NAMALWA (cell line): ENCODE results near the gene HYAL1.
A peak's percentile ranks its signal among the peaks of the same experiment; 100 is the strongest.
"Not testable (repeated sequence)": the region's sequence is repeated elsewhere in the genome, so short reads cannot be mapped to it uniquely, and the experiment has no call there.

Experiments
- DNase-seq: peaks from one replicate; pipeline ENCODE4 v3.0.0-alpha.2; 2015; ENCODE audit warnings: low spot score

The HYAL1 gene

DNA sequence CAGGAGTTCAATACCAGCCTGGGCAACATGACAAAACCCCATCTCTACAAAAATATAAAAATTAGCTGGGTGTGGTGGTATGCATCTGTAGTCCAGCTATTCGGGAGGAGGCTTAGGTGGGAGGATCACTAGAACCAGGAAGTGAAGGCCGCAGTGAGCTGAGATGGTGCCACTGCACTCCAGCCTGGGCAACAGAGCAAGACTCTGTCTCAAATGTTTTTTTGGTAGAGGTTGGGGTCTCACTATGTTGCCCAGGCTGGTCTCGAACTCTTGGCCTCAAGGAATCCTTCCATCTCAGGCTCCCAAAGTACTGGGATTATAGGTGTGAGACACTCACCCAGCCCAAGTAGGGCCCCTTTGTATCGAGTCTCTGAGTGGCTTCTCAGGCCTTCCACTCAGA lies 9.3 kb downstream of the HYAL1 start:
- DNase-seq, result no peak

DNA sequence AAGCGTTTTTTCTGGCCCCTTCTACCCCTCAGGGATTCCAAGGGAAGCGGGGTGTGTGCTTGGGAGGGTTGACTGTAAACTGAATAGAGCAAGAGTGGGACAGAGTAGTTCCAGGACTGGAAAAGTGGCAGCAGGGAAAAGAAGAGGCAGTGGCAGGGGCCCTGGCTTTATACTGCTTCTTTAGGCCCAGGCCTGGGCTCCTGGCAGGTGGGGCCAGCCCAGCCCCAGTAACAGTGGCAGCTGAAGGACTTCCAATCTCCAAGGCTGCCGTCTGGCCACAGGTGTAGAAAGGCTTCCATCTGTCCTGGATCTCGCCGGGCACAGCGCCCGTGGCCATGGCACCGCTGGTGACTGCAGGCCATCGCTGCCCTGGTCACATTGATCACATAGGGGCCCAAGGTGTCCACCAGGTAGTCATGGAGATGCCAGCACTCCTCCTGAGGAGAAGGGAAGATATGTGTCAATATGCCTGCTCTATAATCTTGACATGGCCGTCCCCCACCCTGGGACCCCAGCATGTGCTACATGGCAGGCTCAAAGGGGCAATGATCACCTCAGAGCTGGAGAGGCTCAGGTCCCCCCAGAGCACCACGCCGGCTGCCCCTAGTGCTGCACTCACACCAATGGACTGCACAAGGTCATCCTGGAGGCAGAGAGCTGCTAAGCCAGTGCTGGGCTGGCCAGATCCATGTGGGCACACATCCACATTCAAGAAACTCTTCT lies 10.1 kb downstream of the HYAL1 start:
- DNase-seq, result no peak

DNA sequence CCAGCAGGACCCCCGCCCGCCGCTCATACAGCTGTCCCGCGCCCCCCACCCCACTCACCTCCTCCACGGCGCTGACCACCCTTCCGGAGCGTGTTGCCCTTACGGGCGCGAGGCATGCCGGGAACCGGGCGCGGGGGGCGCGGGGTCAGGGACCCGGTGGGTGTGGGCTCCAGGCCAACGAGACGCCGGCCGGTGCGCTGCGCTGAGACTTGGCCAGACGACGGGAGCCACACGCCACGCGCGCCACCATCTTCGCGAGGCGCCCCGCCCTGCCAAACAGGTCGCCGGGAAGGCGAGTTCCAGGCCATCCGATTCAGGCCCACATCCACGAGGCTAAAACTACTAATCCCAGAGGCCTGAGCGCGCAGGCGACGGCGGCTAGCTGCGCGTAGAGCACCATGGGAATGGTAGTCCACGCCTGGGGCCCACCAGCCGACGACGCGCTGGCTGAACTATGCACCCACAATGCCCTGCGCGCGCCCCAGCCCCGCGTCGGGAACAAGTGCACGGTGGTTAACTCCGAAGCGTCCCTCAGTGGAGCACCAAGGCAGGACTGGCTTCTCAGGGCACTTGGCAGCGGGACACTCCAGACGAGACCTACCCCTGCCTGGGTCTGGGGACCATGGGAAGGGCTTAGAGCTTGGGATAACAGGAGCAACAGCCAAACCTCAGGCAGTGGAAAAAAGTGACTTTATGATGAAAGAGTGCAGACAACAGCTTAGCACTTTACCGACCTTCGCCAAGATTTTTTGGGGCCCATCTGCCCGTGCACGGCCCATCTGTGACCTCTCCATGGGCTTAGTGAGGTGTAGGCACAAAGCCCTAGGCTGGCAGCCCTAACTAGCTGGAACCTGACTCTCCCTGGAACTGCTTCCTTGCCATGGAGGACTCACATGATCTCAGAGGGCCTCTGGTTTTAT lies 11.0 kb downstream of the HYAL1 start, which contains the start of gene IFRD2:
TSS of gene IFRD2 (minus strand) at position 271 of the 920 bp plus-strand sequence. CDS start at position 116, 155 bp downstream.
- DNase-seq, result peak; percentile 92

DNA sequence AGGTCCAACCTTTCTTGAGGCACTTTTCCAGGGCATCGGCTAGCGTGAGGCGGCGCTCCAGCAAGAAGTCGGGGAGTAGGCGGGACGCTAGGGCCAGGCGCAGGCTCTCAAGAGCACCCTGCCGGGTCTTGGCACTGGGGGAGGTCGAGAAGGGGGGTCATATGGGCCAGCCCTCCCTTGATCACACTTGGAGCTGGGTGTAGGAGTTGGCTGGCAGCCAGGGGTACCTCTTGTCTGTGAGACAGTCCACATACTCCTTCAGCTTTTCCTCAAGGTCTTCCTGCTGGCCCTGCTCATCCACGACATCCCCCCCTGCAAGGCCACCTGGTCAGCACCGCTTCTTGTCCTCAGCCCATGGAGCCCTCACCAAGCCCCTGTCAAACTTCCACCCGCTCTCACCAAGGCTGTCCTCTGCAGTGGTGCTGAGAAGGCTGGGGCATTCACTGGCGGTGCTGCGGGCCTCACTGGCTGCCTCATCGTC lies 13.2 kb downstream of the HYAL1 start:
- DNase-seq, result no peak

DNA sequence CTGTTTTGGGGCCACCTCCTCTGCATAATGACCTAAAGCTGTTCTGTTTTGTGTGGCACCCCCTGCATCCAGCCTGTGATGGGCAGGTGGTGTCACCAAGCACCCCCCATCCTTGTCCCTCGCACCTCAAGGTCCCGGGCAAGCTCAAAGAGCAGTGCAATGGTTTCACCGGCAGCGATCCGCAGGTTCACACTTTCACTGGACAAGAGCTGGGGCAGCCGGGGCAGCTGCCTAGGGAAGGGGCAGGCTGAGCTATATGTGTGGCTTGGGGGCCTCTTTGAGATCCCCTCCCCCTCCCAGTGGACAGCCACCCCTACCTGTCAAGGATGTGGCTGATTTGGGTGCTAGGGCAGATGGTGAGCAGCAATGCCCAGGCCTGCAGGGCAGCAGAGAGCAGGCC lies 14.2 kb downstream of the HYAL1 start:
- DNase-seq, result no peak

DNA sequence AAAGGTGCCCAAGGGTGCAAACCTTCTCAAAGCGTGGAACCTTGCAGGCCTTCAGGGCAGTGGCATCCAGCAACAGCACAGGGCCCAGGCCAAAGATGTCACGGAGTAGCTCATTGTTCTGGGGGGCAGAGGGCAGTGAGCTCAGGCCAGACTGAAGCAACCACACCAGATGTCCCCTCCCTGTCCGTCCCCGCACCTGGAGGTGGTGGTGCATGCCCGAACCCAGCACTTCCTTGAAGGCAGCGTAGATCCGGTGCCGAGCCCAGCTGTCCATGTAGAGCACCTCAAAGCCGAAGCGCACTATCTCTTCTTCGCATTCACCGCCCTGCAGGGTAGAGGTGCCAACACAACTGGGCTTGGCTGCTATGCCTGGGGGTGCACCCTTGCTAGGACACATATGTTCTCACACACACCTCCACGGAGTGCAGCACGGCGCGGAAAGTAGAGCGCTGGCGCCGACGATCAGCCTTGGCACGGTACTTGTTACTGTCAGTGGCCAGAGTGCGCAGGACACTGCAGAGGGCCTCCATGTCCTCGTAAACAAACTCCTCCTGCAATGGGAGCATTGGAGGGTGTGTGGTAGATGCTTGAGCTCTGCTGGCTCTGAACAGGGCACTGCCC lies 14.9 kb downstream of the HYAL1 start:
- no peak for DNase-seq

DNA sequence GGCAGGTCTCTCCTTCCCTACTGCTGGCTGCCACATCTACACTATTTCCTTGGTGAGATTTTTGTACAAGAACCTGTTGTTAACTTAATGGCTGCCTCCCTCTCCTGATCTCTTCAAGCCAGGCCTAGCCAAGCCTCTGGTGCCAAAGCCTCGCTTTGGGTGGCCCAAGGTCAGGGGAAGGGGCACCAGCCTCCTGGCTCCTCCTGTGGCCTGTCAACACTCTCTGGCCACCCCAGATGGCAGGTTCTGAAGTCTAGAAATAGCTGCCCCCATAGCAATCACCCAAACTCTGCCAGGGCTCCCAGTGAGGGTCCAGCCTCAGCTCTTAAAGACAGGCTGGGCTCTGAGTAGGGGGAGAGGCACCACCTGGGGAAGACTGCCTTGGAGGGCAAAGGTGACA lies 16.1 kb downstream of the HYAL1 start:
- no peak for DNase-seq

DNA sequence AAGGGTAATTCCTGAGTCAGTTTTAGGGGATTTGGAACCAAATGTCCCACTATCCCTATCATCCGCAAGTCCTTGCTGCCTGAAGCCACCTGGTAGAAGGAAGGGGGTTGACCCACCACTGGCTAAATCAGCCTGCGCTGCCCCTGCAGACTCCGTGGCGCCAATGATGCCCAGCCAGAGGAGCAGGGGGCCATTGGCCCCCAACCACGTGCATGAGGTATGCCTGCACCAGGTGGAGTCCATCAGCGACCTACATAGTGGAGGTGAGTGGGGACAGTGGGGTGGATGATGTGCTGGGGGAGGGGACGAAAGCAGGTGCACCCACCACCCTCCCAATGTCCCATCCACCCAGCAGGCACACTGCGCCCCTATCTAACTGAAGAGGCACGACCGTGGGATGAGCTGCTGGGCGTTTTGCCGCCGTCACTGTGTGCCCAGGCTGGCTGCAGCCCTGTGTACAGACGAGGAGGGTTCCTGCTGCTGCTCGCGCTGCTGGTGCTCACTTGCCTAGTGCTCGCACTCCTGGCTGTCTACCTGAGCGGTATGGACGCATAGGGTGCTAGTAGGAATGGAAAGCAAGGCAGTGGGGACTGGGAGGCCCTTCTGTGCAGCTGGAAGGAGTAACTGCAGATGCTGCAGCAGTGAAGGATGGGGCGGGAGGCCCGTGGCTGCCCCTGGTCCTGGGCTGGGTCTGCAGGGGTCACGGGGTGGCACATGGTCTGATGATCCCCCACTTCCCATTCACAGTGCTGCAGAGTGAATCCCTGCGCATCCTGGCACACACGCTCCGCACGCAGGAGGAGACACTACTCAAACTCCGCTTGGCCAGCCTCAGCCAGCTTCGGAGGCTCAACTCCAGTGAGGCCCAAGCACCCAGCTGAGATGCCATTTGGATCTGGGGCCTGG lies 16.8 kb downstream of the HYAL1 start:
- no peak for DNase-seq

DNA sequence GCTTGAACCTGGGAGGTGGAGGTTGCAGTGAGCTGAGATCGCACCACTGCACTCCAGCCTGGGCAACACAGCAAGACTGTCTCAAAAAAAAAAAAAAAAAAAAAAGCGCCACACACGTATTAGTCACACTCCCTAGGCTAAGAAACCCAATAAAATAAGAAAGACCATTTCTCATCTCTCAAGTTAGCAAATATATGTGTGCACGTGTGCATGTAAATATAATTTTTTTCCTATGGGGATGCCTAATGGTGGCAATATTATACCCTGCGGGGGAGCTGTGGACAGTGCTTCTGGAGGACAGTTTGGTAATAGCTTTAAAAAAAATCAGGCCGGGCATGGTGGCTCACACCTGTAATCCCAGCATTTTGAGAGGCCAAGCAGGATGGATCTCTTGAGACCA lies 19.3 kb downstream of the HYAL1 start:
- not testable (repeated sequence) for DNase-seq

DNA sequence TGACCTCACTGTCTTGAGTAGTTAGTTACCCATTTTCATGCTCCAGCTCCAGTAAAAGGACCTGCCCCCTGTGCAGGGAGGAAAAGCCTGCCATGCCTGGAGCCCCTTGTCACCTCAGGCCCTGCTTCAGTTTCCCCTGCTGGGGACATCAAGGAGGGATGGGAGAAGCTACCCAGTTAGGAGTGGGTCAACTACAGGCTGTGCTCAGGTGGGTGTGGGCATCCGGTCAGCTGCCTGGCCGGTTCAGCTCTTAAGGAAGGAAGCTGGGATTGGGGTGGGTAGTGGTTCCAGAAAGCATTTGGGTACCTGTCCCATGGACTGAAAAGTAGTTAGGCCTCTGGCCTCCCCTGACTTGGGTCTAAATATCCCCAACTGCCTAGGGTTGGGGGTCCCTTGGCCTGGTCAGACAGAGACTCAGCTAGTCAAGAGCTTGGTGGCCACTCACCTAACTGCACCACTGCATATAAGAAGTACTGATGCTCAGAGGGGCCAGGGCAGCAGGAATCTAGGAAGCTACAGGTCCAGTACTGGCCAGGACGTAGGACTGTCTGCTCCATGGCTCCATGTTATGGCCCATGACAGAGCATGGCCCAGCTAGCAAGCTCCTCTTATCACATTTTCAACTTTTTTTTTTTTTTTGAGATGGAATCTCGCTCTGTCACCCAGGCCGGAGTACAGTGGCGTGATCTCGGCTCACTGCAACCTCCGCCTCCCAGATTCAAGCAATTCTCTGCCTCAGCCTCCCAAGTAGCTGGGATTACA lies 23.9 kb downstream of the HYAL1 start:
- DNase-seq, result no peak

DNA sequence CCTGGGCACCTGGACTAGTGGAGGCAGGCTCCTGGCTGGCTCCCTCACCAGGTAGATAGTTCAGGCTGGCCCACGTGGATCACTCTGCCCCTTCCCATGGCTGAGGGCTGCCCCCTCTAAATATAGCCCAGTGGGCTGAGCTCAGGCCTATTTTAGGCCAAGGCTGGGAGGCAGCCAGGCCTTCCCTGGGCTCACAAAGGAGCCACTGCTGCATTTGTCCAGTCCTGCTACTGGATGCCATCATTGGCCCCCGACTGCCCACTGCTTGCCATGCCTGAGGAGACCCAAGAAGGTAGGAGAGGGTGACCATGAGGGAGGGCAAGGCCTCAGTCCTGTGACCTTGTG lies 24.5 kb downstream of the HYAL1 start, which contains the start of gene LSMEM2:
TSS of gene LSMEM2 (plus strand) at position 208 of the 345 bp plus-strand sequence. CDS start at position 235, 27 bp downstream.
- DNase-seq, result no peak

DNA sequence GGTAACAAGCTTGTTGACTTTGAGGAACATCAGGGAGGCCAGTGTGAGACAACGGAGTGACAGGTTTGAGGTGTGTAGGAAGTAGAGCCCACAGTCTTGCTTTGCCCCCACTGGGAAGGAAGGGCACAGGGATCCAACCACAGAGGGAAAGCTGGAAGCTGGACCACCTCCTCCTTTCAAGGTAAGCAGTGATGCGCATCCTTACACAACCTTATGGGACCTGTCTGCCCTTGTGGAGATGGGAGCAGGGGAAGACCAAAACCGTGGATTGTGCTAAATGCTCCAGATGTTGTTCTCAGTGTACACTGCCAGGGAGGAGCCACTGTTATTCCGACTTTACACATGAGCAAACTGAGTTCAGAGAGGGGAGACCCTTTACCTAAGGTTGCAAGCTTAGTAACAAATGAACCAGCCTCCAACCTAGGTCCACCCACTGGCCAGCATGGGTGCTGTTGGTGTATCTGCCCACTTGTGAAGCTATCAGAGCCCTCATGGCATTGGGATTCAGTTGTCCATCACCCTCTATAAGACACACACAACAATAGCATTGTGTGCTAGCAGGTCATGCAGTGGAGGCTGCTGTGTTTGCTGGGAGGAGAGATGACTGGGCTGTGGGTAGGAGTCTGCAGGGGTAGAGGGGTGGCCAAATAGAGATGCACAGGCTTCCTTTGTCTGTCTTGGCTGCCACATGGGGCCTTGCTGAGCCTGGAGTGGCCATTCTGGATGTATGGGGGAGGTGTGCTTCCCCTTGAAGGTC lies 25.1 kb downstream of the HYAL1 start:
- no peak for DNase-seq

DNA sequence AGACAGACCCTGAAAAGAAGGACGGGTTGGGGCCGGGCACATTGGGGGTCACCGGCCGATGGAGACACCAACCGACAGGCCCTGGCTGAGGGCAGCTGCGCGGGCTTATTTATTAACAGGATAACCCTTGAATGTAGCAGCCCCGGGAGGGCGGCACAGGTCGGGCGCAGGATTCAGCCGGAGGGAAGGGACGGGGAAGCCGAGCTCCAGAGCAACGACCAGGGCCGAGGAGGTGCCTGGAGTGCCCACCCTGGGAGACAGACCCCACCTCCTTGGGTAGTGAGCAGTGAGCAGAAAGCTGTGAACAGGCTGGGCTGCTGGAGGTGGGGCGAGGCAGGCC lies 26.6 kb downstream of the HYAL1 start:
- no peak for DNase-seq

DNA sequence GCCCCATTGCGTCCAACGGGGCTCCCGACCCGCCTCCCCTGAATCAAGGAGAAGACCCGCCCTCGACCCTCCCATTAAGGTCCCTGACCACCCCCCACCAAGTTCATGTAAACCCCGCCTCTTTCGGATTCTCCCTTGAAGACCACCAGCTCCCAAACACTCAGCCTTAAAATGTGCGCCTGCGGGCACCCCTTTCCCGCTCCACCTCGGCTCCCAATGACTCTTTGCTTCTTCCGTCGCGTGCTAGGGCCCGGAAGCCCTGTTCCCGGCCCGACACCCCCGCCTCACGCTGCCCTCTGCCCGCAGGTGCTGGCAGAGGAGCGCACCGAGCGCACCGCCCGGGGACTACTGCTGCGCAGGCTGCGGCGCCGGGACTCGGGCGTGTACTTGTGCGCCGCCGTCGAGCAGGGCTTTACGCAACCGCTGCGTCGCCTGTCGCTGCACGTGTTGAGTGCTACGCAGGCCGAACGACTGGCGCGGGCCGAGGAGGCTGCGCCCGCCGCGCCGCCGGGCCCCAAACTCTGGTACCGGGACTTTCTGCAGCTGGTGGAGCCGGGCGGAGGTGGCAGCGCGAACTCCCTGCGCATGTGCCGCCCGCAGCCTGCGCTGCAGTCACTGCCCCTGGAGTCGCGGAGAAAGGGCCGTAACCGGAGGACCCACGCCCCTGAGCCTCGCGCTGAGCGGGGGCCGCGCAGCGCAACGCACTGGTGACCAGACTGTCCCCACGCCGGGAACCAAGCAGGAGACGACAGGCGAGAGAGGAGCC lies 27.2 kb downstream of the HYAL1 start:
- DNase-seq, result no peak

DNA sequence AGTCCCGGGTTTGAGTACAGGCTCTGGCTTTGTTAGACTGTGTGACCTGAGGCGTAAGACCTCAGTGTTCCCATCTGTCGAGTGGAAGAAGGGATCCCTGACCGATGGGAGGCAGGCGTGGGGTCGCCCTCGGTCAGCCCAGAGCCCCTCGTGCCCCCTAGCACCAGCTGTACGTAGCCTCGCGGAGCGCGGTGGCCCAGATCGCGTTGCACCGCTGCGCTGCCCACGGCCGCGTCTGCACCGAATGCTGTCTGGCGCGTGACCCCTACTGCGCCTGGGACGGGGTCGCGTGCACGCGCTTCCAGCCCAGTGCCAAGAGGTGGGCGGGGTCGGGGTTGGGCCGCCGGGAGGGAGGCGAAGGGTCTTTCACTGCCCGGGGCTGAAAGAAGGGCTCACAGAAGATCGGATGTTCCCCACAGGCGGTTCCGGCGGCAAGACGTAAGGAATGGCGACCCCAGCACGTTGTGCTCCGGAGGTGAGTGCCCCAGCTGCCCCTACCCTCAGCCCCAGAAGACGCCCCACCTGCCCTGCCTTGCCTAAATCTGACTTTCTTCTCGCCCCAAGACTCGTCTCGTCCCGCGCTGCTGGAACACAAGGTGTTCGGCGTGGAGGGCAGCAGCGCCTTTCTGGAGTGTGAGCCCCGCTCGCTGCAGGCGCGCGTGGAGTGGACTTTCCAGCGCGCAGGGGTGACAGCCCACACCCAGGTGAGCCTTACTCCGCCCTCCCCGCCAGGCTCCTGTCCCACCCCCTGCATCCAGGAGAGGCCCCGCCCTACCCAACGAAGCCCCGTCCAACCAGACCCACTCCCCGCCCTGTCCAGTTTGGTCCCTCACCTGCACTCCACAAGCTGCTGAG lies 28.0 kb downstream of the HYAL1 start:
- DNase-seq, result no peak

DNA sequence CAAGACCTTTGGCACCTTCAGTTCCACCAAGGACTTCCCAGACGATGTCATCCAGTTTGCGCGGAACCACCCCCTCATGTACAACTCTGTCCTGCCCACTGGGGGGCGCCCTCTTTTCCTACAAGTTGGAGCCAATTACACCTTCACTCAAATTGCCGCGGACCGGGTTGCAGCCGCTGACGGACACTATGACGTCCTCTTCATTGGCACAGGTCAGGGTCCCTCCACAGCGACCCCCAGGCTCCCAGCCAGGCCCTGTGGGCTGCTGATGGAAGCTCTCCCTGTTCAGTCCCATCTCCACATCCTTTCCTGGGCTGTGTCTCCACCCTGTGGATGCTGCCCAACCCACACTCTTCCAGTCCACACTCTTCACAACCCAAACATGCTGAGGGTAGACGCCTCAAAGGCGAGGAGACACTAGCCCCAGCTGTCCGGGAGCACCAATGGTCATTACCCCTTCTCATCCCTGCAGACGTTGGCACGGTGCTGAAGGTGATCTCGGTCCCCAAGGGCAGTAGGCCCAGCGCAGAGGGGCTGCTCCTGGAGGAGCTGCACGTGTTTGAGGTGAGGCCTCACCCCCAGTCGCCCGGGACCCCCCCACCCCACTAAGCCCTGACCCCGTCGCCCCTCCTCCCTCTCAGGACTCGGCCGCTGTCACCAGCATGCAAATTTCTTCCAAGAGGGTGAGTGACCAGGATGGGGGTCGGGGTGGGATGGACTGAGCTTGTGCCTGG lies 28.8 kb downstream of the HYAL1 start:
- DNase-seq, result peak; percentile 49

DNA sequence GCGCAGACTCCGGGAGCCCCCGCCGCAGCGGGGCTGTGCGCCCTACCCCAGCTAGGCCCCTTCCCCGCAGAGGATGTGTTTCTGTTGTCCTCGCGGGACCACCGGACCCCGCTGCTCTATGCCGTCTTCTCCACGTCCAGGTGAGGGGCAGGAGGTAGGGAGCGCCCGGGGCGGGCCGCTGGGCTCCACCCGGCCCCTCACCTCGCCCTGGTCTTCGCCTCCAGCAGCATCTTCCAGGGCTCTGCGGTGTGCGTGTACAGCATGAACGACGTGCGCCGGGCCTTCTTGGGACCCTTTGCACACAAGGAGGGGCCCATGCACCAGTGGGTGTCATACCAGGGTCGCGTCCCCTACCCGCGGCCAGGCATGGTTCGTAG lies 29.7 kb downstream of the HYAL1 start:
- DNase-seq, result no peak
